Measurements from ENCODE around the gene CREB5. TPM values are rescaled to one million over a fixed set of nuclear protein-coding genes. Genes with fewer than 3 reads are reported as not detected.

The CREB5 gene
- total RNA-seq, 8 experiments from 2014 or later, result 3.9 to 36.6 (median 12.8) TPM

DNA sequence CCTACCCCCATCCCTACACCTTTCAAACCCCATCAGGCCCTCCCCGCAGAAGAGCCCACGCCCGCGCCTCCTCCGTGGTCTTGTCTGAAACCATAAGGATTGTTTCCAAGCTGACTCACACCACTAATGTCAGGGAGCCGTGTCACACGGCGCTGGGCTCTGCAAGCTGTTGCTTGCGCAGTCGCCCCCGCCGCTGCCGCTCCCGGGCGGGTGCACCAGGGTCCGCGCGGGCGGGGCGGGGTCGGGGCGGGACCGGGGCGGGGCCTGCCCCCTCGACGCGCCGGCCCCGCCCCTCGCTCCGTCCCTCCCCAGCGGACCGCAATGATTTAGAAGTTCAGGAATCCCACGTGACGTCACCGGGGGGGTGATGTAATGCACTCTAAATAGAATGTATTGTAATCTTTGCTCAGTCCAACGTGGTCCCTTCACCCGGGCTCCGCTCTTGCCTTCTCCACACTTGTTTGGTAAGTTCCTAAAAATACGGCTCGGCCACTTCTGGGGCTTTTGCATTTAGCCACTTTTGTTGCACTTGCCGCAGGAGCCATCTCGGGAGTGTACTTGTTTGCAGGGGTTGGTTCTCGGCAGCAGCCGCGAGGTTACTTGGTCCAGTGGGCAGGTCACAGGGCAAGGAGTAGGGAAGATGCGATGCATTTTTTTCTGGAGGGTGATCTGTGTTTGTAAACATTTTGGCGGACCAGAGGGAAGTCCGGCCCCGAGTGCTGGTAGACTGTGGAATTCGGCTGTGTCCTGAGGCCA lies 3.2 kb upstream of the CREB5 start:
- Histone ChIP-seq H3K4me3 (peak overlapping the region; percentile 48 to 87 (median 58)), H3K27ac (peak overlapping the region; percentile 77 to 84), H3K4me1 (replicated peaks in 1 of 2) (peaks cover 2 to 14% of the 10 kb centered on the region in 2 donors)
- 0 to 14% (median 1%) methylated on average over 1 to 12 of the region's 51 CpGs; no CpG with 5 or more reads in 3 of the 10 experiments for WGBS, 10 experiments
- peak; percentile 72 to 87 (median 84) for ATAC-seq (replicated peaks in 6 of 8)
- in situ Hi-C loops (cut with MboI; ENCODE audit: low pct_unique_long_range_greater_than_20kb in 2 of 9, low sequenced_read_pairs in 9 of 9, unreplicated experiment in 9 of 9), result no loop called here

DNA sequence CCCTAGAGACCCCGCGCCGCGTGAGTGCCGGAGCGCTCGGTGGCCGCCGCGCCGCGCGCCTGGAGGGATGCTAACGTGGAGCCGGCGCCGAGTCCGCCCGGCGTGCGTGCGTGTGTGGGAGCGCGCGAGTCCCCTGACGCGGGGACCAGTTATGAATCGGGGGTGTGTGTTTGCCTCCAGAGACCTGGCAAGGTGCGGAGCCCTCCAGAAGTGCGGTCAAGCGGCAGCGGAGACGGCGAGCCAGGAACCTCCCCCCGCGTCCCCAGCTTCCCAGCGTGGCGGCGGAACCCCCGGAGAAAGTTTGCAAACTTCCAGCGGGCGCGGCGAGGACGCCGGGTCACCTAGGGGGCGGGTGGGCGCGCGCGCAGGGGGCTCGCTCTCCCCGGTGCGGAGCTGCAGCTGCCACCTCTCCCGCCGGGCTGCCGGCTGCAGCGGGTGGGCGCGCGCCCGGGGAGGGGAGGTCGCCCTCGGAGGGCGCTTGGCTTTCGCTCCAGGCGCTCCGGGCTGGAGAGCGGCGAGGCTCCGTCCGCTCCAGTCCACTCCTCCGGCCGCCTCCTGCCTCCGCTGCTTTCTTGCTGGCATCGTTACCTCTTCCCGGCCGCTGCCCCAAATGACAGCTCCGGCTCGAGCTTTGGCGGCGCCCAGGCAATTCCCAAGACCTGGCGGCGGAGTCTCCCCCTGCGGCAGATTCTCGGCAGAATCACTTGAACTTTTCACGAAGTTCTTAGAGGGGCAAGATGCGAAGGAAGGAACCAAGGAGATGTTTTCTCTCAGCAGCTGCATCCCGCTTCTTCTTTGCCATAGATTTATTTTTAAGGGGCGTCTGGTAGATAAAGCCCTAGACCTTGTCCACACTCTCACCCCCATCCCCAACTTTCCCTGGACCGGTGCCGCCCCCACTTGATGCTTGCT lies 2.3 kb upstream of the CREB5 start:
- peak; percentile 9 to 48 (median 29) for ATAC-seq (replicated peaks in 6 of 8)
- in situ Hi-C loops (cut with MboI; ENCODE audit: low pct_unique_long_range_greater_than_20kb in 2 of 9, low sequenced_read_pairs in 9 of 9, unreplicated experiment in 9 of 9), result no loop called here
- 0 to 20% (median 0%) methylated on average over 1 to 12 of the region's 92 CpGs; no CpG with 5 or more reads in 5 of the 10 experiments for WGBS, 10 experiments
- H3K27ac ChIP-seq, result peak overlapping the region; percentile 77 to 84
- peaks cover 2 to 14% of the 10 kb centered on the region in 2 donors for H3K4me1 ChIP-seq (replicated peaks in 1 of 2)
- H3K4me3 ChIP-seq, result peak overlapping the region; percentile 48 to 87 (median 58)

DNA sequence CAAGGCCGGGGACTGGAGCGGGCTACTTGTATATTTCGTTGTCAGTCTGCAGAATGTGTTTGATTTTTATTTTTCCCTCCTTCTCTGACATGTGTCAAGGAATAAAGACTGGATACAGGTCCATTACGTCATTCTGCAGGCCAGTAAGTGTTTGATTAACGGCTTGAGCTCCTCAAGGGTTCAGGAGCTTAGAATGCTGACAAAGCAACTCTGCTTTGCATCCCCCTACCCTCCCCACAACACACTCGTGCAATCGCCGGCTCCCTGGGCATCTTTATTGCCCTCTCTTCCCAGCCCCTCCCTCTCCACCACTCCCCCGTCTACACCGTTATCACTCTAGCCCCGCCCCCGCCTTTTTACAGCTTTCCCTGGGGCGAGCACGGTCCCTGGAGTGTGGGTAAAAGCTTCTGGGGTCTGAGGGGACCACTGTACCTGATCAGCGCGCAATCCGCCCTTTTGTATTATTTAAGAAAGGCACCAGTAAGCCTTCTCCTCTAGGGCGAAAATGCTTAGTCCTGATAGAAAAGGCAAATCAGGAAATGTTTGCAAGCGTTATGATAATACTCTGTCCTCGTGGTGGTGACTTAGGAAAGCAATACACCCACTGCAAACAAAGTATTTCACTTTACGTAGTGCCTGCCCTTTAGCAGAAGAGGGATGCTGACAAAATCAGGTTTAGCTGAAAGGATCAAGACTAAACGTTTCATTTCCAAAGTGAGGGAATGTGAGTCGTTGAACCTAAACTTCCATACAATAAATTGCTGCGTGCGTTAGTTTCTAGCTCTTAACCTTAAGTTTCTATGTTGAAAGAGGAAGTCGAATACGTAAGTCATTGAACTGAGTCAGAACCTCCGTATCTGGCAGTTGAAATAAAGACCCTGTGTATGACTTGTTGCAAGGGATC lies 1.4 kb upstream of the CREB5 start:
- H3K4me1 ChIP-seq (replicated peaks in 1 of 2), result peaks cover 2 to 14% of the 10 kb centered on the region in 2 donors
- peak; percentile 9 to 46 (median 32) for ATAC-seq (replicated peaks in 6 of 8)
- in situ Hi-C loops (cut with MboI; ENCODE audit: low pct_unique_long_range_greater_than_20kb in 2 of 9, low sequenced_read_pairs in 9 of 9, unreplicated experiment in 9 of 9), result no loop called here
- 0 to 13% (median 0%) methylated on average over 3 to 16 of the region's 28 CpGs; no CpG with 5 or more reads in 2 of the 10 experiments for WGBS, 10 experiments
- peak overlapping the region; percentile 48 to 87 (median 58) for H3K4me3 ChIP-seq
- H3K27ac ChIP-seq, result peak overlapping the region in 1 of 2 donors; percentile 84

DNA sequence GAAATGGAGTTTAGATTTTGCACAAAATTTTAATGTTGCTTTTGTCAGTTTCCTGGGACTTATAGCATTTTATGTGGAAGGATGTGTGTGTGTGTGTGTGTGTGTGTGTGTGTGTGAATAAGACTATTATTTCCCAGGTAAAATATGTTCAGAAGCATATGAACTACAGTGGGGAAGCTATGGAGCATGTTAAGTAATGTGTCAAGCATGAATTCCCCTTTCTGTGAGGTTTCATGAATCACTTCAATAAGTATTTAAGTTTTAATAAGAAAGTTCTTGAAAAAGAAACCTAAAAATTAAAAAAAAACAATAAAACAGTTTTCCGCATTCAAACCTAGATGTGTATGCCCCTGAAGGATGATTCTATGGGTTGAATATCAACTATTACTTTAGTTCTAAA lies 693 bp downstream of the CREB5 start:
- ATAC-seq (replicated peaks in 6 of 8), result no peak
- Histone ChIP-seq H3K4me3 (no peak overlapping the region), H3K4me1 (replicated peaks in 1 of 2) (peaks cover 12 to 27% of the 10 kb centered on the region in 2 donors), H3K27ac (no peak overlapping the region)
- in situ Hi-C loops (cut with MboI; ENCODE audit: low pct_unique_long_range_greater_than_20kb in 2 of 9, low sequenced_read_pairs in 9 of 9, unreplicated experiment in 9 of 9), result no loop called here
- WGBS, 10 experiments, result 83 to 100% (median 100%) methylated on average over 1 of the region's 1 CpG; no CpG with 5 or more reads in 2 of the 10 experiments

DNA sequence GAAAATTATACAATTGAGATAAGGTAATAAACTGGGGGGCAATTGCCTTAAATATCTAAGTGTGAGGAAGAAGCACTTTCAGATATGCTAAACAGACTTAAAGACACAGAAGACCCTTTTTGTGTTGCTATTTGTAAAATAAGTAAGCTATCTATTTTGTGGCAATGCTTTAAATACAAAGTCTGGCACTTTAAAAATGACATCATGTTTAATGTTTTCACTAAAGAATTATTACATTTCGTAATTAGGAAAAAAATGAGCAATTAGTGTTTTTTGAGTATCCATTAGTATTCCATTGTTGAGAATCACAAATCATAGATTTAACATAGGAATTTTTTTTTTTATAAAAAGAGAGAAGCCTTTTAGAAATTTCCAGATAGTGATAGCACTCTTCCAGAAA lies 2.1 kb downstream of the CREB5 start:
- in situ Hi-C loops (cut with MboI; ENCODE audit: low pct_unique_long_range_greater_than_20kb in 2 of 9, low sequenced_read_pairs in 9 of 9, unreplicated experiment in 9 of 9), result no loop called here
- H3K4me1 ChIP-seq (replicated peaks in 1 of 2), result peaks cover 17 to 28% of the 10 kb centered on the region in 2 donors
- no peak overlapping the region for H3K27ac ChIP-seq
- WGBS, 10 experiments, result 33 to 100% (median 77%) methylated on average over 1 of the region's 1 CpG
- H3K4me3 ChIP-seq, result no peak overlapping the region
- ATAC-seq (replicated peaks in 6 of 8), result no peak

DNA sequence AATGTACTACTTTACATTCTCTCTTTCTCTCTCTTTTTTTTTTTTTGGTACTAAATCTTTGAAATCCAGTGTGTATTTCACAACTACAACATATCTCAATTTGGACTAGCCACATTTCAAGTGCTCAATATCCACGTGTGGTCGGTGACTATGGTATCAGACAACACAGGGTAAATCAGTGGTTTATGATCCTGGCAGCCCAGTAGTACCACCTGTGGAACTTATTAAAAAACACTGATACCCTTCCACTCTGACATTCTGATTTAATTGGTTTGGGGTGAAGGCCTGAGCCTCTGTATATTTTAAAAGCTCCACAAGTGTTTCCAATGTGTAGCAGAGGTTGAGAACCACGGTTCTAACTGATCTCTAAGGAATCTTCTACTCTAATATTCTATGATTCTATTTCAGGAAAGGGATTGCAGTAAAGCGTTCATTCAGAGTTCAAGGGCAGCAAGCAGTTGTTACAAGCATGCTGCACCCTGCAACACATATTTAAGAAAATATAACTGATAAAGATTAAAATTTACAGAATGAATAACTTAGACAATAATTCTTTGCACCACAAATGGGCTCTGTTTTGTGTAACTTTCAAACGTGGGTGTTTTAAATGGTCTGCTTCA lies 5.1 kb downstream of the CREB5 start:
- no peak overlapping the region for H3K27ac ChIP-seq
- ATAC-seq (replicated peaks in 6 of 8), result no peak
- H3K4me1 ChIP-seq (replicated peaks in 1 of 2), result peaks cover 15 to 23% of the 10 kb centered on the region in 2 donors
- WGBS, 10 experiments, result 50 to 95% (median 75%) methylated on average over 3 to 5 of the region's 5 CpGs; no CpG with 5 or more reads in 1 of the 10 experiments
- no peak overlapping the region for H3K4me3 ChIP-seq
- in situ Hi-C loops (cut with MboI; ENCODE audit: low pct_unique_long_range_greater_than_20kb in 2 of 9, low sequenced_read_pairs in 9 of 9, unreplicated experiment in 9 of 9), result no loop called here

DNA sequence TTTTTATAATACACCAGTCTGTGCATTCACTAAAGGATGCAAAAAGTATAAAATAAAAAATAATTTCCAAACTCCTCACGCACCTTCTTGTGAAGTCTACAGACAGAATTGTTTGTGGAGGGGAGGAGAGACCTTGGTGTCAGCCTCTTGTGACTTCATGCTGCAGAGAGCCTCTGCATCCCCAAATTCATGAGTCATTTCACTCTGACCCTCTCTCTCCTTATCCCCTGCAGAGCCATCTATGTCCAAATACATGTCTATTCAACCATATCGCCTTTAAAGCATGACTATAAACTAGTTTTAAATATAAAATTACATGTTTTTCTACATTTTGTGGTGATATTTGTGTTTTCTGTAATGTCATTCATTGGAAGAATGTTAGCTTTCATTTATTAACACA lies 6.0 kb downstream of the CREB5 start:
- Histone ChIP-seq H3K4me1 (replicated peaks in 1 of 2) (peaks cover 15 to 19% of the 10 kb centered on the region in 2 donors), H3K27ac (no peak overlapping the region), H3K4me3 (no peak overlapping the region)
- in situ Hi-C loops (cut with MboI; ENCODE audit: low pct_unique_long_range_greater_than_20kb in 2 of 9, low sequenced_read_pairs in 9 of 9, unreplicated experiment in 9 of 9), result no loop called here
- peak in 1 of 8 experiments; percentile 36 for ATAC-seq (replicated peaks in 6 of 8)
- 90 to 100% (median 94%) methylated on average over 1 to 2 of the region's 2 CpGs; no CpG with 5 or more reads in 2 of the 10 experiments for WGBS, 10 experiments

DNA sequence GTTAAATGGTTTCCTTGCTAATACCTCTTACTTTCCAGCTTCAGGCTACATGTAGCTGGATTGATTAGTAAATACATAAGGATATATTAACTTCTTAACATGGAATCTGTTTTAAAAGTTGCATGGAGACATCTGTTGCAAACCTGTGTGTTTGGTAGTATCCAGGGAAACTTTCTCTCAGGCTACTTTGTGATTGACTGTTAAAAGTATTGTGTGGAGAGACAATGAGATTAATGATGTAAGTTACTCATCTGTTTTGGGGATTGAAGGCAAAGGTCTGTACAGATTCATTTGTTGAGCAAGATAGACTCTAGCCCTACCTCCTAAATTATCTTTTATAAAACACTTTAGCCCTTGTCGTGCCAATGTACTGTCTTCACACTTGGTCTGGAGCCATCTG lies 6.6 kb downstream of the CREB5 start:
- Histone ChIP-seq H3K4me1 (replicated peaks in 1 of 2) (peaks cover 15 to 19% of the 10 kb centered on the region in 2 donors), H3K27ac (no peak overlapping the region), H3K4me3 (no peak overlapping the region)
- in situ Hi-C loops (cut with MboI; ENCODE audit: low pct_unique_long_range_greater_than_20kb in 2 of 9, low sequenced_read_pairs in 9 of 9, unreplicated experiment in 9 of 9), result no loop called here
- WGBS, 10 experiments, result 0 to 60% (median 41%) methylated on average over 1 of the region's 1 CpG; no CpG with 5 or more reads in 4 of the 10 experiments
- no peak for ATAC-seq (replicated peaks in 6 of 8)

DNA sequence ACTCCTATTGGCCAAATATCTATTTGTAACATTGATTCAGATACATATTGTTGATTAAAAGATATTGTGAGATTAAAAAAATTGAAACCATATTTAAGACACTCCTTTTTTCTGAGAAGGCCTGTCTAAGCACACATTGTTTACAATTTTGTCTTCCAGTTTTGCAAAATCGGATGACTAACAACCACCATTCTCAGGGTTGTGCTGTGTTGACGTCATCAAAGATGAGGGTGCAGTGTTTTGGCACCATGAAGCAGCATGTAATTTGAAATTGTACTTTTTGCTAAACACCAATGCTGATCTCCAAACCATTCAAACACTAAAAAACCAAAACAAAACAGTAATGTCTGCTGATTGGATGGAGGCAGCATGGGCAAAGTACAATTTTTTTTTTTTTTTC lies 7.4 kb downstream of the CREB5 start:
- peak in 3 of 8 experiments; percentile 83 to 97 (median 95) for ATAC-seq (replicated peaks in 6 of 8)
- Histone ChIP-seq H3K4me1 (replicated peaks in 1 of 2) (peaks cover 15 to 19% of the 10 kb centered on the region in 2 donors), H3K27ac (no peak overlapping the region), H3K4me3 (no peak overlapping the region)
- in situ Hi-C loops (cut with MboI; ENCODE audit: low pct_unique_long_range_greater_than_20kb in 2 of 9, low sequenced_read_pairs in 9 of 9, unreplicated experiment in 9 of 9), result no loop called here
- 0 to 100% (median 83%) methylated on average over 1 to 2 of the region's 2 CpGs; no CpG with 5 or more reads in 1 of the 10 experiments for WGBS, 10 experiments

DNA sequence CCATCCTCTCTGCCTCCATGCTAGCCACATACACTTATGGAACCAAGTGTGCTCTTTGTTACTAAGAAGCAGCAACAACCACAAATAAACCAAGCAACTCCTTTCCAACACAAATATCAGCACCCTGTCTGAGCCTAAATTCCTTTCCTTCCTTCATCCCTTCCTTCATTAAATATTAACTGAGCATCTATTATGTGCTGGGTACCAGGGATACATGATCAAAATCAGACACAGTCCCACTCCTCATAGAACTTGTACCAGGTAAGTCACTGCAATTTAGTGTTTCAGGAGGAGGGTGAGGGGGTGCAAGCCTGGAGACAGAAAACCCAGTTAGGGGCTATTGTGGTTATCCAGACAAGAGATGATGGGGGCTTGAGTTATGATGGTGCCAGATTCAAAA lies 10.8 kb downstream of the CREB5 start:
- no peak for ATAC-seq (replicated peaks in 6 of 8)
- Histone ChIP-seq H3K4me1 (replicated peaks in 1 of 2) (peaks cover 5 to 6% of the 10 kb centered on the region in 2 donors), H3K27ac (no peak overlapping the region), H3K4me3 (no peak overlapping the region)
- in situ Hi-C loops (cut with MboI; ENCODE audit: low pct_unique_long_range_greater_than_20kb in 2 of 9, low sequenced_read_pairs in 9 of 9, unreplicated experiment in 9 of 9), result no loop called here

DNA sequence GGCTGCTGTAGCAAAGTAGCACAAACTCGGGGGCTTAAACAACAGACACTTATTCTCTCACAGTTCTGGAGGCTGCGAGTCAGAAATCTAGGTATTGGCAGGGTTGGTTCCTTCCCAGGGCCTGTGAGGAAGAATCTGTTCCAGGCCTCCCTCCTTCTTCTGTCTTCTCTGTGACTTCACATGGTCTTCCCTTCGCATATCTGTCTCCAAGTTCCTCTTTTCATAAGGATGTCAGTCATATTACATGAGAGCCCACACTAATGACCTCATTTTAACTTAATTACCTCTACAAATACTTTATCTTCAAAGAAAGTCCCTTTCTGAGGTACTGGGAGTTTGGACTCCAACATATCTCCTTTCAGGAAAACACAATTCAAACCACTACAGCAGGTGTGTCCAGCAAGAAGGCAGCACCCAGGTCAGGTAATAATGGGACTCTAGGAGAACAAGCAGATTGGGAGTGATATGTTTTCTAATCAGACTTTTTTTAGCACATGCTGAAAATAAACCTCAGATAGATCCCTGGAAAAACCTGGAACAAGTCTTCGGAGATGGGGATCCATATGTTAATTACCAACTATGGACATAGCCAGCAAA lies 11.7 kb downstream of the CREB5 start:
- in situ Hi-C loops (cut with MboI; ENCODE audit: low pct_unique_long_range_greater_than_20kb in 2 of 9, low sequenced_read_pairs in 9 of 9, unreplicated experiment in 9 of 9), result no loop called here
- ATAC-seq (replicated peaks in 6 of 8), result no peak
- no peak overlapping the region for H3K4me3 ChIP-seq
- H3K4me1 ChIP-seq (replicated peaks in 1 of 2), result peaks cover 3 to 6% of the 10 kb centered on the region in 2 donors
- 50 to 100% (median 90%) methylated on average over 1 to 4 of the region's 4 CpGs; no CpG with 5 or more reads in 2 of the 10 experiments for WGBS, 10 experiments
- no peak overlapping the region for H3K27ac ChIP-seq

DNA sequence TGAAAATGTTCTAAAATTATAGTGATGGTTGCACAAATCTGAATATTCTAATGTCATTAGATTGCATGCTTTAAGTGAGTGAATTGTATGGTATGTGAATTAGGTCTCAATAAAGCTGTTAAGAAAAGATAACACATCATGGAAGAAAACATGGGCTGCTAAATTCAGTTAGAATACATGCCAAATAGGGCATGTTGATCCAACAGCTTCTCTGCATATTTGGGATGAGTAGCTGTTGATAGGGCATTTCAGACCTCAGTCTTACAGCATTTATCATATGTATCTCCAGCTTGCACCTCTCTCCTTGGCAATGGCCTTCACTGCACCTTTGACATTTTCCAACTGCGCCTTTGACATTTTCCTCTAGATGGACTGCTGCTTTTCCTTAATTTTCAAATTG lies 13.2 kb downstream of the CREB5 start:
- no peak for ATAC-seq (replicated peaks in 6 of 8)
- Histone ChIP-seq H3K27ac (no peak overlapping the region), H3K4me3 (no peak overlapping the region), H3K4me1 (replicated peaks in 1 of 2) (peaks cover 5% of the 10 kb centered on the region in 2 donors)
- 67 to 100% (median 100%) methylated on average over 1 of the region's 1 CpG; no CpG with 5 or more reads in 5 of the 10 experiments for WGBS, 10 experiments
- in situ Hi-C loops (cut with MboI; ENCODE audit: low pct_unique_long_range_greater_than_20kb in 2 of 9, low sequenced_read_pairs in 9 of 9, unreplicated experiment in 9 of 9), result no loop called here

All from motor neuron (in vitro differentiated cells).